Dendritic cell treated with granulocyte-macrophage colony-stimulating factor and Interleukin-4, amounts not matched to agents 40 ng/mL and 50 ng/mL, for 4 days (primary cell): ENCODE measurements around the gene TRAF2.

ENCODE experiments used
- H3K27ac Mint-ChIP-seq: one replicate; pipeline ENCODE4 v1.8.0; 2022; ENCODE audit warnings: mild to moderate bottlenecking, mixed read lengths
- H3K27me3 Mint-ChIP-seq: one replicate; pipeline ENCODE4 v1.8.0; 2022; ENCODE audit warnings: mild to moderate bottlenecking, mixed read lengths
- H3K36me3 Mint-ChIP-seq: one replicate; pipeline ENCODE4 v1.8.0; 2022; ENCODE audit warnings: low read depth, mixed read lengths
- H3K4me1 Mint-ChIP-seq: one replicate; pipeline ENCODE4 v1.8.0; 2022; ENCODE audit warnings: low read depth, mixed read lengths
- H3K4me3 Mint-ChIP-seq: one replicate; pipeline ENCODE4 v1.8.0; 2022; ENCODE audit warnings: mild to moderate bottlenecking, moderate library complexity, mixed read lengths
- H3K9me3 Mint-ChIP-seq: one replicate; pipeline ENCODE4 v1.8.0; 2022; ENCODE audit warnings: mixed read lengths
- intact Hi-C: fragments of 100-400 bp; cut with micrococcal nuclease; formaldehyde crosslinking; loops from one replicate; pipeline ENCODE4 v1.15.0; 2022

Gene TRAF2

DNA sequence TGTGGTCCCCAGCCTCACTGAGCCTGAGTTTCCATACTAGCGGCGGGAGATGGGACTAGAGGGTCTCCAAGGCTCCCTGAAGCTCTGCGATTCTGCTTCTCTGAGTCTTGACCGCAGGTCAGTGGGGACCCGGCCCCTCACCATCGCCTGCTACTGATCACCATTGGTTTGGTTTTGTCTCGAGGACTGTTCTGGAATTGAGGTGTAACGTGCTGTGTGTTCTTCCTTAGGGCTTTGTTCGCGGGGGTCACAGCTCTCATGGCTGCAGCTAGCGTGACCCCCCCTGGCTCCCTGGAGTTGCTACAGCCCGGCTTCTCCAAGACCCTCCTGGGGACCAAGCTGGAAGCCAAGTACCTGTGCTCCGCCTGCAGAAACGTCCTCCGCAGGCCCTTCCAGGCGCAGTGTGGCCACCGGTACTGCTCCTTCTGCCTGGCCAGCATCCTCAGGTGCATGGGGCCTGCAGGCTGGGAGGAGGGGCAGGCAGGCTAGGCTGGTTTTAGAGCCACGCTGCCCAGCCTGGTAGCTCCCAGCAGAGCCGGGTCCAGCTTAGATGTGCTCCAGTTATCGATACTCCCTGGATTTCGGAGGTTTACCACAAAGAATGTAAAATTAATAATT lies 12.3 kb downstream of the TRAF2 start:
- H3K36me3 Mint-ChIP-seq, result peaks cover 79% of the 10 kb centered on the region
- no peak overlapping the region for H3K27ac Mint-ChIP-seq
- H3K4me3 Mint-ChIP-seq, result no peak overlapping the region
- no peaks in the 10 kb centered on the region for H3K9me3 Mint-ChIP-seq
- intact Hi-C loops, result no loop called here
- no peaks in the 10 kb centered on the region for H3K27me3 Mint-ChIP-seq
- H3K4me1 Mint-ChIP-seq, result peaks cover 22% of the 10 kb centered on the region

DNA sequence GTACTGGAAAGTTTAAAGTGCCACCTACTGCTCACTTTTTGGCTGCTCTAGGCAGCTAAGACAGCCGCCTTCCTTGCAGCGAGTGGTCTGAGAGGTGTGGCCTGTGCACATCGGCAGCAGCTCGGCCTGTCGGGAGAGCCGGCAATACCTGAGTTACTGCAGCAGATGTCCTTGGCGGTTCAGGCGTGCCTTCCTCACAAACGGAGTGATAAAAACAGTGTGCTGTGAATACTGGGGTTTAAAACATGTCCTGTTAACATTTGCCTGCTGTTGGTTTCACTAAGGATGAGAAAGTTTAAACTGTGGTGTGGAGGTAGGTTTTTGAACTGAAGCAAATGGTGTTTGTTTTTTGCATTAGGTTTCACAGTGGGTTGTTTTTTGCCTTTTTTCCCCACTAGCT lies 12.9 kb downstream of the TRAF2 start:
- Mint-ChIP-seq H3K36me3 (peaks cover 82% of the 10 kb centered on the region), H3K4me1 (peaks cover 22% of the 10 kb centered on the region), H3K27ac (no peak overlapping the region), H3K27me3 (no peaks in the 10 kb centered on the region), H3K9me3 (no peaks in the 10 kb centered on the region), H3K4me3 (no peak overlapping the region)
- intact Hi-C loops, result no loop called here

GRCh38 chr9:136900556-136900955 lies 14.2 kb downstream of the TRAF2 start:
- no peak overlapping the region for H3K4me3 Mint-ChIP-seq
- H3K27me3 Mint-ChIP-seq, result no peaks in the 10 kb centered on the region
- no peaks in the 10 kb centered on the region for H3K9me3 Mint-ChIP-seq
- intact Hi-C loops, result no loop called here
- H3K27ac Mint-ChIP-seq, result no peak overlapping the region
- H3K4me1 Mint-ChIP-seq, result peaks cover 29% of the 10 kb centered on the region
- peaks cover 78% of the 10 kb centered on the region for H3K36me3 Mint-ChIP-seq

- Mint-ChIP-seq H3K27ac (peak overlapping the region; percentile 79), H3K9me3 (no peaks in the 10 kb centered on the region), H3K4me3 (no peak overlapping the region), H3K4me1 (peaks cover 30% of the 10 kb centered on the region), H3K27me3 (no peaks in the 10 kb centered on the region), H3K36me3 (peaks cover 79% of the 10 kb centered on the region)
- intact Hi-C loops, result no loop called here
These were observed 14.7 kb downstream of the TRAF2 start for GRCh38 chr9:136900988-136901515.

GRCh38 chr9:136901516-136902258 lies 15.4 kb downstream of the TRAF2 start:
- no peak overlapping the region for H3K4me3 Mint-ChIP-seq
- peaks cover 30% of the 10 kb centered on the region for H3K4me1 Mint-ChIP-seq

GRCh38 chr9:136902259-136902821 lies 16.0 kb downstream of the TRAF2 start:
- H3K36me3 Mint-ChIP-seq, result peaks cover 89% of the 10 kb centered on the region
- H3K27me3 Mint-ChIP-seq, result no peaks in the 10 kb centered on the region
- no peaks in the 10 kb centered on the region for H3K9me3 Mint-ChIP-seq
- peak overlapping the region; percentile 79 for H3K27ac Mint-ChIP-seq
- H3K4me1 Mint-ChIP-seq, result peaks cover 30% of the 10 kb centered on the region
- H3K4me3 Mint-ChIP-seq, result no peak overlapping the region
- intact Hi-C loops, result no loop called here

More at GRCh38 chr9:136901516-136902258, 15.4 kb downstream of the TRAF2 start:
- peak overlapping the region; percentile 79 for H3K27ac Mint-ChIP-seq
- intact Hi-C loops, result no loop called here
- peaks cover 83% of the 10 kb centered on the region for H3K36me3 Mint-ChIP-seq
- no peaks in the 10 kb centered on the region for H3K9me3 Mint-ChIP-seq
- H3K27me3 Mint-ChIP-seq, result no peaks in the 10 kb centered on the region

GRCh38 chr9:136903041-136903554 lies 16.8 kb downstream of the TRAF2 start:
- peaks cover 30% of the 10 kb centered on the region for H3K4me1 Mint-ChIP-seq
- intact Hi-C loops, result no loop called here
- no peaks in the 10 kb centered on the region for H3K27me3 Mint-ChIP-seq
- H3K27ac Mint-ChIP-seq, result no peak overlapping the region
- H3K4me3 Mint-ChIP-seq, result no peak overlapping the region
- H3K9me3 Mint-ChIP-seq, result no peaks in the 10 kb centered on the region
- peaks cover 95% of the 10 kb centered on the region for H3K36me3 Mint-ChIP-seq

- no peaks in the 10 kb centered on the region for H3K9me3 Mint-ChIP-seq
- H3K27ac Mint-ChIP-seq, result peak overlapping the region; percentile 71
- intact Hi-C loops, result no loop called here
- peaks cover 21% of the 10 kb centered on the region for H3K4me1 Mint-ChIP-seq
- H3K27me3 Mint-ChIP-seq, result no peaks in the 10 kb centered on the region
- no peak overlapping the region for H3K4me3 Mint-ChIP-seq
- H3K36me3 Mint-ChIP-seq, result peaks cover 95% of the 10 kb centered on the region
These were observed 19.9 kb downstream of the TRAF2 start for GRCh38 chr9:136906266-136906665.

GRCh38 chr9:136907011-136907914 lies 20.9 kb downstream of the TRAF2 start:
- intact Hi-C loops, result no loop called here
- Mint-ChIP-seq H3K9me3 (no peaks in the 10 kb centered on the region), H3K27ac (peak overlapping the region; percentile 71), H3K4me1 (peaks cover 11% of the 10 kb centered on the region), H3K4me3 (no peak overlapping the region), H3K36me3 (peaks cover 95% of the 10 kb centered on the region), H3K27me3 (no peaks in the 10 kb centered on the region)

DNA sequence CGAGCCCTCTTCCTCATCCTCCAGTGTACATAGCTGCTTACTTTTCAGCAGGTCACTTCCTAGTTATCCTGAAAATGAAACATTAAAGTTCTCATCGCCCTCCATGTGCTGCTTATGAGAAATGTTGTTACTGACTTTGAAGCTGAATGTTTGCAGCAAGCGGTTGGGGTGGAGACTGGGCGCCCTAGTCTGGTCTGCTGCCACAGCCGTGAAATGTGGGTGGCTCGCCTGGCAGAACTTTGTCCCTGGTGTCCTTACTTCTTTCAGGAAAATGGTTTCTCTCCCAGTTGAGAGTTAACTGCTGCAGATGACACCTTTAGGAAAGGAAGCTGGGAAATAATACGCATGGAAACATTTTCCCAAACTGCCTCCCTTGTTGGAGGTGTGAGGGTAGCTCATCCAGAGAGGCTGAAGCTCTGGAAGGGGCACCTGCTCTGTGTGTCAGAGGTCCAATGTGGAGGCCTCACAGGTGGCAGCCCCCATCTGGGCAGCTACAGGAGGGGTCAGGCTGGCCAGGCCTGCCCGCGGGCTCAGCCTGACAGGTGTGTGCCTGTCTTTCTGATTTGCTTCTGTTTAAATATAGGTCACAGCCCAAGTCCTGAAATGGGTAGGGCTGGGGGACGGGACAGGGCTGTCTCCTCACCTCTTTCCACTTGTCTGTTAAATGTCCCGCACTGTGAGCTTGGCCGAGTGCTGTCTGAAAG lies 24.0 kb downstream of the TRAF2 start:
- Mint-ChIP-seq H3K27ac (no peak overlapping the region), H3K27me3 (no peaks in the 10 kb centered on the region), H3K9me3 (no peaks in the 10 kb centered on the region), H3K4me3 (no peak overlapping the region), H3K4me1 (peaks cover 3% of the 10 kb centered on the region), H3K36me3 (peaks cover 98% of the 10 kb centered on the region)
- intact Hi-C loops, result no loop called here

DNA sequence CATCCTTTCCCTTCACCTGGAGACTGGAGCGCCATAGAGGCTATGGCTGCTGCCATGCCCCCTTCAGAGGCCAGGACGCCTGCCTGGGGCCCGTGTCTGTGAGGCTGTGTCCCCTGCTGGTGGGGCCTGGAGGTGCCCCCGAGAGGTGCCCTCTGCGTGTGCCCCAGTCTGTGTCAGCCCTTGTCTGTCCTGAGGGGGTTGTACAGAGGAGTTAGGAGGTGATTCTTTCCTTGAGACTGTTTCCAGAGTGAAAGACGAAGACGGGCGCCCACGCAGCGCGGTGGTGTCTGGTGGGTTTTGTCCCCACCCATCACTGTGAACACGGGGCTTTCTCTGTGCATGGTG lies 24.6 kb downstream of the TRAF2 start:
- intact Hi-C loops, result no loop called here
- Mint-ChIP-seq H3K4me1 (no peaks in the 10 kb centered on the region), H3K27me3 (no peaks in the 10 kb centered on the region), H3K36me3 (peaks cover 98% of the 10 kb centered on the region), H3K9me3 (no peaks in the 10 kb centered on the region), H3K4me3 (no peak overlapping the region), H3K27ac (no peak overlapping the region)

GRCh38 chr9:136913701-136914438 lies 27.6 kb downstream of the TRAF2 start:
- Mint-ChIP-seq H3K4me3 (no peak overlapping the region), H3K9me3 (no peaks in the 10 kb centered on the region), H3K27me3 (no peaks in the 10 kb centered on the region), H3K4me1 (no peaks in the 10 kb centered on the region), H3K27ac (no peak overlapping the region), H3K36me3 (peaks cover 91% of the 10 kb centered on the region)
- intact Hi-C loops, result no loop called here
